Measurements from ENCODE around the gene PEPD. TPM values are rescaled to one million over a fixed set of nuclear protein-coding genes. Genes with fewer than 3 reads are reported as not detected.

The PEPD gene
- total RNA-seq, 4 donors from 2014 or later = 33.9 to 57.0 (median 45.0) TPM

GRCh38 chr19:33520048-33520643 lies 1.4 kb downstream of the PEPD start:
- no peaks in the 10 kb centered on the region for H3K9me3 ChIP-seq
- no peaks in the 10 kb centered on the region for H3K36me3 ChIP-seq
- no peak for TF ChIP-seq CTCF (IDR thresholded peaks at IDR 0.05 in 4 of 5, conservative IDR thresholded peaks at IDR 0.05 in 1 of 5)
- TF ChIP-seq POLR2A (IDR thresholded peaks at IDR 0.05) = no peak
- no peak overlapping the region for H3K4me3 ChIP-seq
- no peak for DNase-seq
- no peak for ATAC-seq
- intact Hi-C loops (cut with DNase I; ENCODE audit: low total_unique reads) = loop anchor here (5.0 kb wide), 1 partner anchor 148 kb away; the partner anchor contains the start of gene CEBPG
- H3K4me1 ChIP-seq = peaks cover 15 to 18% of the 10 kb centered on the region in 2 donors
- no peak overlapping the region for H3K27ac ChIP-seq
- no peaks in the 10 kb centered on the region for H3K27me3 ChIP-seq
- in situ Hi-C loops (cut with MboI; ENCODE audit: low sequenced_read_pairs in 4 of 4) = no loop called here

- DNase-seq (no peak), ATAC-seq (no peak)
- intact Hi-C loops (cut with DNase I; ENCODE audit: low total_unique reads) = no loop called here
- no peak overlapping the region for H3K27ac ChIP-seq
- H3K4me1 ChIP-seq = peaks cover 15 to 18% of the 10 kb centered on the region in 2 donors
- TF ChIP-seq CTCF (IDR thresholded peaks at IDR 0.05 in 4 of 5, conservative IDR thresholded peaks at IDR 0.05 in 1 of 5) (no peak), POLR2A (IDR thresholded peaks at IDR 0.05) (no peak)
- no peaks in the 10 kb centered on the region for H3K27me3 ChIP-seq
- H3K9me3 ChIP-seq = no peaks in the 10 kb centered on the region
- no peaks in the 10 kb centered on the region for H3K36me3 ChIP-seq
- no peak overlapping the region for H3K4me3 ChIP-seq
- in situ Hi-C loops (cut with MboI; ENCODE audit: low sequenced_read_pairs in 4 of 4) = no loop called here
These were observed 2.2 kb downstream of the PEPD start for GRCh38 chr19:33519416-33519815.

GRCh38 chr19:33518541-33518940 lies 3.0 kb downstream of the PEPD start:
- Histone ChIP-seq H3K4me1 (peaks cover 15 to 18% of the 10 kb centered on the region in 2 donors), H3K27me3 (no peaks in the 10 kb centered on the region), H3K27ac (no peak overlapping the region), H3K36me3 (no peaks in the 10 kb centered on the region), H3K4me3 (no peak overlapping the region), H3K9me3 (no peaks in the 10 kb centered on the region)
- DNase-seq (no peak), ATAC-seq (no peak)
- in situ Hi-C loops (cut with MboI; ENCODE audit: low sequenced_read_pairs in 4 of 4) (no loop called here), intact Hi-C loops (cut with DNase I; ENCODE audit: low total_unique reads) (no loop called here)
- TF ChIP-seq CTCF (IDR thresholded peaks at IDR 0.05 in 4 of 5, conservative IDR thresholded peaks at IDR 0.05 in 1 of 5) (no peak), POLR2A (IDR thresholded peaks at IDR 0.05) (no peak)

- intact Hi-C loops (cut with DNase I; ENCODE audit: low total_unique reads) (no loop called here), in situ Hi-C loops (cut with MboI; ENCODE audit: low sequenced_read_pairs in 4 of 4) (no loop called here)
- DNase-seq (no peak), ATAC-seq (no peak)
- H3K4me3 ChIP-seq = no peak overlapping the region
- H3K36me3 ChIP-seq = no peaks in the 10 kb centered on the region
- H3K27me3 ChIP-seq = no peaks in the 10 kb centered on the region
- no peak overlapping the region for H3K27ac ChIP-seq
- H3K4me1 ChIP-seq = peaks cover 15 to 18% of the 10 kb centered on the region in 2 donors
- no peaks in the 10 kb centered on the region for H3K9me3 ChIP-seq
- TF ChIP-seq CTCF (IDR thresholded peaks at IDR 0.05 in 4 of 5, conservative IDR thresholded peaks at IDR 0.05 in 1 of 5) (no peak), POLR2A (IDR thresholded peaks at IDR 0.05) (no peak)
These were observed 3.7 kb downstream of the PEPD start for GRCh38 chr19:33517922-33518321.

- no peak for ATAC-seq
- in situ Hi-C loops (cut with MboI; ENCODE audit: low sequenced_read_pairs in 4 of 4) = no loop called here
These were observed 5.7 kb downstream of the PEPD start for GRCh38 chr19:33515921-33516320.

More at GRCh38 chr19:33515921-33516320, 5.7 kb downstream of the PEPD start:
- intact Hi-C loops (cut with DNase I; ENCODE audit: low total_unique reads) = no loop called here
- no peak for TF ChIP-seq POLR2A (IDR thresholded peaks at IDR 0.05)
- no peak for TF ChIP-seq CTCF (IDR thresholded peaks at IDR 0.05 in 4 of 5, conservative IDR thresholded peaks at IDR 0.05 in 1 of 5)
- peaks cover 0 to 2% of the 10 kb centered on the region in 2 donors for H3K36me3 ChIP-seq
- H3K27me3 ChIP-seq = no peaks in the 10 kb centered on the region
- H3K27ac ChIP-seq = no peak overlapping the region
- DNase-seq = no peak
- no peaks in the 10 kb centered on the region for H3K9me3 ChIP-seq
- no peak overlapping the region for H3K4me3 ChIP-seq
- peaks cover 8 to 14% of the 10 kb centered on the region in 2 donors for H3K4me1 ChIP-seq
